GM13977 (cell line): ENCODE results near the gene VPS11.

Source experiments
- DNase-seq: peaks from one replicate; pipeline ENCODE4 v3.0.0; 2012; ENCODE audit warnings: low spot score
- CTCF ChIP-seq: IDR thresholded peaks from 2 replicates; pipeline ENCODE4 v1.5.1; 2012; ENCODE audit warnings: mild to moderate bottlenecking, control low read depth; ENCODE audit not compliant: insufficient read depth; ENCODE audit errors: extremely low read depth, missing control alignments
- in situ Hi-C: fragments of 300-500 bp; cut with MboI; formaldehyde crosslinking; loops from one replicate; pipeline ENCODE4 v1.12.0; 2022; ENCODE audit warnings: low sequenced_read_pairs, low pct_unique_long_range_greater_than_20kb, mixed read lengths, inconsistent platforms; ENCODE audit not compliant: unreplicated experiment

Gene VPS11

GRCh38 chr11:119116235-119116594 is 48.6 kb downstream of the VPS11 start:
- DNase-seq, result no peak
- in situ Hi-C loops, result no loop called here
- no peak for TF ChIP-seq CTCF

- in situ Hi-C loops, result no loop called here
- no peak for DNase-seq
- no peak for TF ChIP-seq CTCF
Observed at GRCh38 chr11:119116601-119117000, 49.0 kb downstream of the VPS11 start.

- in situ Hi-C loops, result no loop called here
- no peak for DNase-seq
Observed at GRCh38 chr11:119117004-119117706, 49.5 kb downstream of the VPS11 start.

DNA sequence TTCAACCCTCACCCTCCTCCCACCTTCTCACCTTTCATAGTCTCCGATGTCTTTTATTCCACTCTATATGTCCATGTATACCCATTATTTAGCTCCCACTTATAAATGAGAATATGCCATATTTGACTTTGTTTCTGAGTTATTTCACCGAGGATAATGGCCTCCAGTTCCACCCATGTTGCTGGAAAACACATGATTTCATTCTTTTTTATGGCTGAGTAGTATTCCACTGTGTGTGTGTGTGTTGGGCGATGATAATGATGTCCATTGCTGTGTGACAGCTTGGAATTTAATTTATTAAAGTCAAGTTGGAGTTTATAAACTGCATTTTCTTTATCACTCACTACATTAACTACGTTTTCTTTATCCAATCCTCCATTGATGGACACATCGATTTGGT is 50.6 kb downstream of the VPS11 start:
- DNase-seq, result no peak
- no peak for TF ChIP-seq CTCF
- in situ Hi-C loops, result no loop called here

More at GRCh38 chr11:119117004-119117706, 49.5 kb downstream of the VPS11 start:
- TF ChIP-seq CTCF, result no peak

DNA sequence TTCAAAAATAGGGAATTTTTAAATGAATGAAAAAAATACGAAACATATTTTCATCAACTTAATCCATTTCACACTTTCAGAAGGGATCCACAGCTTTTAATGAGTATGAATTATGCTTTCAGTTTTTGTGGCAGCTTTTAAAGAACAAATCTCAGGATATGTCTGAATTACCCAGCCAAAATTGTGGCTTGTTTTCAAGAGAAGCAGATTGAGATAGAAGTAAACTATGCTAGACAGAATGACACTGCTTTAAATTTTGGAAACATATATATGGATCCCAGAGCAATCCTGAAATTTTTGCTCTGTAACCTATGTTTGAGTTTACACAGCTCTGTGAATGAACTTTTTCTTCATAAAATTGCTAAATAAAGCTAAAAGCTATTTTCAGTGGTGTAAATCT is 51.3 kb downstream of the VPS11 start:
- in situ Hi-C loops, result no loop called here
- no peak for TF ChIP-seq CTCF
- no peak for DNase-seq

- no peak for TF ChIP-seq CTCF
- DNase-seq, result no peak
- in situ Hi-C loops, result no loop called here
Observed at GRCh38 chr11:119120639-119121007, 53.0 kb downstream of the VPS11 start.
